Erythroblast (primary cell): Measurements from ENCODE around the gene CPN1.

Source experiments
- GATA1 ChIP-seq: IDR thresholded peaks from 2 replicates; pipeline ENCODE4 v1.6.1; 2011; ENCODE audit warnings: low read depth, mild to moderate bottlenecking, control low read depth, low read length, moderate library complexity
- POLR2A ChIP-seq: IDR thresholded peaks from 2 replicates; pipeline ENCODE4 v1.6.1; 2011; ENCODE audit warnings: mild to moderate bottlenecking, low read length

GRCh38 chr10:100075426-100076220 is 6.0 kb downstream of the CPN1 start:
- no peak for TF ChIP-seq POLR2A
- no peak for TF ChIP-seq GATA1
